ENCODE measurements around the gene CLECL1.

Gene CLECL1

GRCh38 chr12:9753498-9753897, 20.6 kb upstream of the CLECL1 start:
- TF ChIP-seq CTCF (IDR thresholded peaks at IDR 0.05; ENCODE audit: low read depth, low read length), result no peak
- no peak overlapping the region for H3K4me3 ChIP-seq (replicated peaks in 1 of 2; ENCODE audit: low read depth in 2 of 2, low read length in 2 of 2)
- DNase-seq (ENCODE audit: low read depth in 2 of 2), result no peak

GRCh38 chr12:9753073-9753472, 20.2 kb upstream of the CLECL1 start:
- no peak for DNase-seq (ENCODE audit: low read depth in 2 of 2)
- no peak for TF ChIP-seq CTCF (IDR thresholded peaks at IDR 0.05; ENCODE audit: low read depth, low read length)
- H3K4me3 ChIP-seq (replicated peaks in 1 of 2; ENCODE audit: low read depth in 2 of 2, low read length in 2 of 2), result no peak overlapping the region

- H3K4me3 ChIP-seq (replicated peaks in 1 of 2; ENCODE audit: low read depth in 2 of 2, low read length in 2 of 2), result no peak overlapping the region
- no peak for TF ChIP-seq CTCF (IDR thresholded peaks at IDR 0.05; ENCODE audit: low read depth, low read length)
- DNase-seq (ENCODE audit: low read depth in 2 of 2), result no peak
Observed at GRCh38 chr12:9752145-9752933, 19.4 kb upstream of the CLECL1 start.

- DNase-seq (ENCODE audit: low read depth in 2 of 2), result peak; percentile 45 to 57
- H3K4me3 ChIP-seq (replicated peaks in 1 of 2; ENCODE audit: low read depth in 2 of 2, low read length in 2 of 2), result no peak overlapping the region
- TF ChIP-seq CTCF (IDR thresholded peaks at IDR 0.05; ENCODE audit: low read depth, low read length), result peak; percentile 51
Observed at GRCh38 chr12:9751204-9752144, 18.6 kb upstream of the CLECL1 start.

GRCh38 chr12:9750276-9751203, 17.6 kb upstream of the CLECL1 start:
- no peak overlapping the region for H3K4me3 ChIP-seq (replicated peaks in 1 of 2; ENCODE audit: low read depth in 2 of 2, low read length in 2 of 2)
- peak; percentile 75 to 76 for DNase-seq (ENCODE audit: low read depth in 2 of 2)
- peak; percentile 79 for TF ChIP-seq CTCF (IDR thresholded peaks at IDR 0.05; ENCODE audit: low read depth, low read length)

GRCh38 chr12:9749640-9750039, 16.7 kb upstream of the CLECL1 start:
- no peak overlapping the region for H3K4me3 ChIP-seq (replicated peaks in 1 of 2; ENCODE audit: low read depth in 2 of 2, low read length in 2 of 2)
- no peak for TF ChIP-seq CTCF (IDR thresholded peaks at IDR 0.05; ENCODE audit: low read depth, low read length)
- DNase-seq (ENCODE audit: low read depth in 2 of 2), result no peak
